CD14-positive monocyte (primary cell): Measurements from ENCODE around the gene PELI2. TPM values are rescaled to one million over a fixed set of nuclear protein-coding genes. Genes with fewer than 3 reads are reported as not detected.
A peak's percentile ranks its signal among the peaks of the same experiment; 100 is the strongest.

Experiments used
- DNase-seq, 3 donors: peaks; one replicate each; pipeline ENCODE4 v3.0.0-alpha.2; 2011 to 2022
- H2AFZ ChIP-seq: 2 replicates; pipeline ENCODE4 v1.6.0; 2012; ENCODE audit warnings: mild to moderate bottlenecking, low read depth, low read length, inconsistent platforms; ENCODE audit not compliant: insufficient read depth, poor library complexity, severe bottlenecking
- H3K27ac ChIP-seq, 2 donors: 1 replicate in 1 of 2; 2 replicates in 1 of 2; pipeline ENCODE4 v1.5.1; 2012 to 2013; ENCODE audit warnings: low read length in 2 of 2, control low read depth in 1 of 2, inconsistent platforms in 1 of 2, low read depth in 1 of 2, mild to moderate bottlenecking in 1 of 2
- H3K27me3 ChIP-seq, 2 donors: one replicate each; pipeline versions ENCODE4 v1.6.0 to v1.6.1; 2011 to 2013; ENCODE audit warnings: low read length in 2 of 2; ENCODE audit not compliant: control insufficient read depth in 2 of 2, insufficient read depth in 2 of 2
- H3K36me3 ChIP-seq, 2 donors: replicated peaks in 1 of 2; 1 replicate in 1 of 2; 2 replicates in 1 of 2; pipeline versions ENCODE4 v1.5.1 to v1.6.1; 2012 to 2013; ENCODE audit warnings: low read length in 2 of 2, control low read depth in 1 of 2, inconsistent platforms in 1 of 2, mild to moderate bottlenecking in 1 of 2; ENCODE audit not compliant: insufficient read depth in 2 of 2, control insufficient read depth in 1 of 2
- H3K4me1 ChIP-seq, 2 donors: 1 replicate in 1 of 2; 2 replicates in 1 of 2; pipeline versions ENCODE4 v1.5.1 to v1.6.1; 2012 to 2013; ENCODE audit warnings: low read length in 2 of 2, control low read depth in 1 of 2, inconsistent platforms in 1 of 2, mild to moderate bottlenecking in 1 of 2, moderate library complexity in 1 of 2; ENCODE audit not compliant: insufficient read depth in 2 of 2, control insufficient read depth in 1 of 2
- H3K4me2 ChIP-seq: replicated peaks from 2 replicates; pipeline ENCODE3; 2012; ENCODE audit warnings: low read length, moderate library complexity, mild to moderate bottlenecking; ENCODE audit not compliant: poor library complexity, severe bottlenecking; ENCODE audit errors: extremely low read depth
- H3K4me3 ChIP-seq, 3 experiments: fragments of 200-600 bp in 1 of 3; sonication (generic) in 1 of 3; replicated peaks in 1 of 3; 1 replicate in 2 of 3; 2 replicates in 1 of 3; pipeline ENCODE4 v1.5.1; 2011 to 2013; ENCODE audit warnings: low read length in 3 of 3, mild to moderate bottlenecking in 3 of 3, control low read depth in 2 of 3, low read depth in 2 of 3, inconsistent platforms in 1 of 3, moderate library complexity in 1 of 3
- H3K79me2 ChIP-seq: 2 replicates; pipeline ENCODE4 v1.6.0; 2012; ENCODE audit warnings: mild to moderate bottlenecking, control low read depth, inconsistent platforms, low read length, moderate library complexity; ENCODE audit not compliant: insufficient read depth
- H3K9ac ChIP-seq: 2 replicates; pipeline ENCODE4 v1.6.0; 2017; ENCODE audit warnings: low read length, mild to moderate bottlenecking; ENCODE audit not compliant: insufficient read depth, poor library complexity, severe bottlenecking
- H3K9me3 ChIP-seq, 2 donors: replicated peaks in 1 of 2; 1 replicate in 1 of 2; 2 replicates in 1 of 2; pipeline versions ENCODE4 v1.5.1 to v1.6.1; 2012 to 2013; ENCODE audit warnings: low read length in 2 of 2, control low read depth in 1 of 2; ENCODE audit not compliant: control insufficient read depth in 1 of 2, insufficient read depth in 1 of 2
- H4K20me1 ChIP-seq: 2 replicates; pipeline ENCODE4 v1.6.0; 2012; ENCODE audit warnings: mild to moderate bottlenecking, low read length, control low read depth, moderate library complexity; ENCODE audit not compliant: insufficient read depth
- H3K27ac Mint-ChIP-seq, 7 donors: one replicate each; pipeline ENCODE4 v1.8.0; 2020; ENCODE audit warnings: mild to moderate bottlenecking in 7 of 7, mixed read lengths in 7 of 7, moderate library complexity in 6 of 7, inconsistent platforms in 2 of 7
- H3K27me3 Mint-ChIP-seq, 3 donors: one replicate each; pipeline ENCODE4 v1.8.0; 2021 to 2022; ENCODE audit warnings: low read depth in 3 of 3, mild to moderate bottlenecking in 3 of 3, mixed read lengths in 3 of 3, moderate library complexity in 3 of 3, inconsistent platforms in 1 of 3
- H3K36me3 Mint-ChIP-seq, 2 donors: one replicate each; pipeline ENCODE4 v1.8.0; 2020; ENCODE audit warnings: mixed read lengths in 2 of 2, inconsistent platforms in 1 of 2, mild to moderate bottlenecking in 1 of 2
- H3K4me1 Mint-ChIP-seq: one replicate; pipeline ENCODE4 v1.8.0; 2020; ENCODE audit warnings: mild to moderate bottlenecking, mixed read lengths
- H3K4me3 Mint-ChIP-seq, 2 donors: one replicate each; pipeline ENCODE4 v1.8.0; 2020; ENCODE audit warnings: mild to moderate bottlenecking in 2 of 2, mixed read lengths in 2 of 2, moderate library complexity in 1 of 2
- H3K9me3 Mint-ChIP-seq, 7 donors: one replicate each; pipeline ENCODE4 v1.8.0; 2020 to 2022; ENCODE audit warnings: mixed read lengths in 7 of 7, mild to moderate bottlenecking in 6 of 7, moderate library complexity in 6 of 7, inconsistent platforms in 2 of 7
- WGBS: methylation state at CpG from one replicate; pipeline ENCODE4 v1.1.5; 2013; ENCODE audit warnings: missing lambda C conversion rate; ENCODE audit not compliant: insufficient coverage; 5-methylcytosine and 5-hydroxymethylcytosine counted together
- intact Hi-C, 2 donors: fragments of 100-400 bp; cut with micrococcal nuclease; formaldehyde crosslinking; loops; one replicate each; pipeline versions ENCODE4 v1.15.0 to v1.15.1; 2023
- polyA plus RNA-seq, 3 donors: library from polyadenylated mRNA; depleted of rRNA in 1 of 3; unstranded in 2 of 3; stranded (reverse) in 1 of 3; fragments of 300-500 nt in 2 of 3; fragments of >200 nt in 1 of 3; fragmentation: Illumina TruSeq in 2 of 3; gene quantifications; 1 replicate in 2 of 3; 2 replicates in 1 of 3; pipeline ENCODE4 v1.2.3, GENCODE V29; 2012 to 2021
- TF ChIP-seq, protein P1 (sequence below): fragments of 200-600 bp; IDR thresholded peaks from one replicate; pipeline ENCODE4 v1.8.0; 2022; ENCODE audit warnings: antibody characterized with exemption, mild to moderate bottlenecking

The PELI2 gene
- polyA plus RNA-seq, 3 donors, result 10.1 to 35.8 (median 12.5) TPM

DNA sequence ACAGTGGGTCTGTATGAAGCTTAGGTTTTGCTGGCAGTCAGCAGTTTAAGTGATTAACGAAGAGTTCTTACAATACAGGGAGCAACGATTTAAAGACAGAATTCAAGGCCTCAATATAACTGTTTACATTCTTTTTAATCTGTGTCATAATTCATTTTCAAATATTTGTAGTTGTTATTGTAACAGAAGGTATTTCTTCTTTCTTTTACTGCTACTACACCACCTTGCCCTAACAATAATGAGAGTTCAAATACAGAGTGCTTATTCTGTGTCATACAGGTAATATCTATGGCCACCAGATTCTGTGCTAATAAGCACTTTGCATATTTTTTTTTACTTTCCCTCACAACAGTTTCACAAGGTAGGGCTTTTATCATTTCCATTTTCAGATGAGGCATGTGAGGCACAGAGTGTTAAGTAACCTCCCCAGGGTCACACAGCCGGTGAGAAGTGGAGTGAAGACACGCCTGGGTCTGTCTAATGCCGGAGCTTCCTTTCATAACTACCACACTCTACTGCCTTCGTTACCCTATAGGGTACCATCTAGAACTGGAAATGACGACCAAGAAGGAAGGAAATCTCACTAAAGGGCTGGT lies 81.9 kb downstream of the PELI2 start:
- TF ChIP-seq, protein P1, sequence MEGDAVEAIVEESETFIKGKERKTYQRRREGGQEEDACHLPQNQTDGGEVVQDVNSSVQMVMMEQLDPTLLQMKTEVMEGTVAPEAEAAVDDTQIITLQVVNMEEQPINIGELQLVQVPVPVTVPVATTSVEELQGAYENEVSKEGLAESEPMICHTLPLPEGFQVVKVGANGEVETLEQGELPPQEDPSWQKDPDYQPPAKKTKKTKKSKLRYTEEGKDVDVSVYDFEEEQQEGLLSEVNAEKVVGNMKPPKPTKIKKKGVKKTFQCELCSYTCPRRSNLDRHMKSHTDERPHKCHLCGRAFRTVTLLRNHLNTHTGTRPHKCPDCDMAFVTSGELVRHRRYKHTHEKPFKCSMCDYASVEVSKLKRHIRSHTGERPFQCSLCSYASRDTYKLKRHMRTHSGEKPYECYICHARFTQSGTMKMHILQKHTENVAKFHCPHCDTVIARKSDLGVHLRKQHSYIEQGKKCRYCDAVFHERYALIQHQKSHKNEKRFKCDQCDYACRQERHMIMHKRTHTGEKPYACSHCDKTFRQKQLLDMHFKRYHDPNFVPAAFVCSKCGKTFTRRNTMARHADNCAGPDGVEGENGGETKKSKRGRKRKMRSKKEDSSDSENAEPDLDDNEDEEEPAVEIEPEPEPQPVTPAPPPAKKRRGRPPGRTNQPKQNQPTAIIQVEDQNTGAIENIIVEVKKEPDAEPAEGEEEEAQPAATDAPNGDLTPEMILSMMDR, result no peak

DNA sequence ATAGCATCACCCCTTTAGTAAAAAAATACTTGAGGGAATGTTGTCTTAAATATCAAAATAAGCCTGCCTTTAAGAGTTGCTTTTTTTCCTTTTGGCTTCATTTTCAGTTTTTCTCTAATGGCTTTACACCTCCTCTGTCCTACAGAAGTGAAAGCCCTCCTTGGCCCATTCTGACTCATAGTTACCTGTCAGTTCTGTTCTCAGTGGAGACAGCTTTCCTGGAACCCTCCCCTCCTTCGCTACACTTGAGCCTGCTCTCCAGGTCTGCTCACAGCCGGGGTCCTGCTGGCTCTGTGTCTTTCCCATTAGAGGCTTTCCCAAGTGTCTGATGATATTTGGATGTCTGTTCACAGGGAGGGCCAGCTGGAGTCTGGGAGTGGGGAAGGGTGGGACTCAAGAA lies 84.0 kb downstream of the PELI2 start:
- H3K4me2 ChIP-seq, result no peak overlapping the region
- H3K27ac ChIP-seq, result no peak overlapping the region
- Mint-ChIP-seq H3K36me3 (peaks cover 2% of the 10 kb centered on the region in 2 donors), H3K27me3 (no peaks in the 10 kb centered on the region), H3K9me3 (no peaks in the 10 kb centered on the region), H3K27ac (peak overlapping the region in 2 of 7 donors; percentile 42 to 53), H3K4me1 (no peaks in the 10 kb centered on the region), H3K4me3 (no peak overlapping the region)
- no peak overlapping the region for H2AFZ ChIP-seq
- peaks cover 99% of the 10 kb centered on the region for H4K20me1 ChIP-seq
- H3K79me2 ChIP-seq, result peaks cover 76% of the 10 kb centered on the region
- intact Hi-C loops, result no loop called here
- H3K4me1 ChIP-seq, result peaks cover 16 to 33% of the 10 kb centered on the region in 2 donors
- WGBS, result 100% methylated on average over 1 of the region's 2 CpGs
- DNase-seq, result no peak
- TF ChIP-seq, protein P1, result no peak
- H3K9me3 ChIP-seq, result no peaks in the 10 kb centered on the region
- no peak overlapping the region for H3K9ac ChIP-seq
- H3K4me3 ChIP-seq, result no peak overlapping the region
- peaks cover 0 to 3% of the 10 kb centered on the region in 2 donors for H3K36me3 ChIP-seq
- no peaks in the 10 kb centered on the region for H3K27me3 ChIP-seq

More for the DNA sequence above, 81.9 kb downstream of the PELI2 start:
- H3K27ac ChIP-seq, result peak overlapping the region in 1 of 2 donors; percentile 52
- H3K9ac ChIP-seq, result no peak overlapping the region
- Mint-ChIP-seq H3K27me3 (no peaks in the 10 kb centered on the region), H3K27ac (no peak overlapping the region), H3K9me3 (no peaks in the 10 kb centered on the region), H3K4me3 (no peak overlapping the region), H3K36me3 (peaks cover 2 to 3% of the 10 kb centered on the region in 2 donors), H3K4me1 (peaks cover 10% of the 10 kb centered on the region)
- no peak for DNase-seq
- H3K4me1 ChIP-seq, result peaks cover 12 to 19% of the 10 kb centered on the region in 2 donors
- H3K4me3 ChIP-seq, result no peak overlapping the region
- no CpG with 5 or more reads among the region's 7 CpGs for WGBS
- H4K20me1 ChIP-seq, result peaks cover 99% of the 10 kb centered on the region
- intact Hi-C loops, result no loop called here
- no peak overlapping the region for H3K4me2 ChIP-seq
- H3K79me2 ChIP-seq, result peaks cover 82% of the 10 kb centered on the region
- no peaks in the 10 kb centered on the region for H3K27me3 ChIP-seq
- H3K36me3 ChIP-seq, result peaks cover 0 to 3% of the 10 kb centered on the region in 2 donors
- H2AFZ ChIP-seq, result no peak overlapping the region
- H3K9me3 ChIP-seq, result no peaks in the 10 kb centered on the region
